Activated CD4-positive, alpha-beta memory T cell treated with anti-CD3 and anti-CD28 coated beads for 36 hours (primary cell): ENCODE results near the gene ARRB1. TPM values are rescaled to one million over a fixed set of nuclear protein-coding genes. Genes with fewer than 3 reads are reported as not detected.
A peak's percentile ranks its signal among the peaks of the same experiment; 100 is the strongest.
"Not testable (repeated sequence)": the region's sequence is repeated elsewhere in the genome, so short reads cannot be mapped to it uniquely, and the experiment has no call there.

ENCODE experiments used
- CTCF ChIA-PET: fragments of 350-600 bp; sonication (Branson Sonifier 250); formaldehyde crosslinking; loops from one replicate; lab custom pipeline; 2021; ENCODE audit warnings: antibody characterized with exemption, inconsistent platforms; lab: Charles Lee
- POLR2A ChIA-PET: fragments of 350-600 bp; sonication (Branson Sonifier 250); formaldehyde crosslinking; loops from one replicate; lab custom pipeline; 2021; ENCODE audit warnings: antibody characterized with exemption; lab: Charles Lee
- DNase-seq: peaks from one replicate; pipeline ENCODE4 v3.0.0-alpha.2; 2020
- H3K27ac Mint-ChIP-seq: one replicate; pipeline ENCODE4 v1.8.0; 2021; ENCODE audit warnings: mixed read lengths
- H3K27me3 Mint-ChIP-seq: one replicate; pipeline ENCODE4 v1.8.0; 2021; ENCODE audit warnings: mixed read lengths
- H3K36me3 Mint-ChIP-seq: one replicate; pipeline ENCODE4 v1.8.0; 2021; ENCODE audit warnings: mixed read lengths
- H3K4me1 Mint-ChIP-seq: one replicate; pipeline ENCODE4 v1.8.0; 2021; ENCODE audit warnings: low read depth, mixed read lengths
- H3K4me3 Mint-ChIP-seq: one replicate; pipeline ENCODE4 v1.8.0; 2021; ENCODE audit warnings: mild to moderate bottlenecking, mixed read lengths
- H3K9me3 Mint-ChIP-seq: one replicate; pipeline ENCODE4 v1.8.0; 2021; ENCODE audit warnings: mixed read lengths
- intact Hi-C: fragments of 100-400 bp; cut with micrococcal nuclease; formaldehyde crosslinking; loops from one replicate; pipeline ENCODE4 v1.15.1; 2023
- total RNA-seq, 2 experiments: library from RNA; stranded (reverse); gene quantifications; one replicate each; pipeline ENCODE4 v1.2.3, GENCODE V29; 2021

The ARRB1 gene
- total RNA-seq, 2 experiments from 2014 or later = 16.3 to 18.8 TPM

DNA sequence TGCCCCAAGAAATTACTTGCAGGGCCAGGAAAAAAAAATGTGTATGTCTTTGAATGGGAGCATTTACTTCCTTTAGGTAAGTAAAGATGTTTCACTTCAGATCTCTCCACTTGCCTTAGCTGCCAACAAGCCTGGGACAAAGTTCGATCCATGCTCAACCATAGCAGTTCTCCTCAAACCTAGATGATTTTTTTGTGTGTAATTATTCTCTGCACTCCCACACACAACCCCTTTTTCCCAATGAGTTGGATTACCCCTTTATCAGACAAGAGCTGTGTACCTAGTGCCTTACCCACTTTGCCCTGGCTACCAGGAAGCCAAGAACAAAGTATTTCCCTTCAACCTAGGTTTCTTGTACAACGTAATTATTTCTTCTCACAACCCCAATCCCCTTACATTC, 75.3 kb downstream of the ARRB1 start:
- Mint-ChIP-seq H3K4me1 (peaks cover 46% of the 10 kb centered on the region), H3K9me3 (no peaks in the 10 kb centered on the region)

DNA sequence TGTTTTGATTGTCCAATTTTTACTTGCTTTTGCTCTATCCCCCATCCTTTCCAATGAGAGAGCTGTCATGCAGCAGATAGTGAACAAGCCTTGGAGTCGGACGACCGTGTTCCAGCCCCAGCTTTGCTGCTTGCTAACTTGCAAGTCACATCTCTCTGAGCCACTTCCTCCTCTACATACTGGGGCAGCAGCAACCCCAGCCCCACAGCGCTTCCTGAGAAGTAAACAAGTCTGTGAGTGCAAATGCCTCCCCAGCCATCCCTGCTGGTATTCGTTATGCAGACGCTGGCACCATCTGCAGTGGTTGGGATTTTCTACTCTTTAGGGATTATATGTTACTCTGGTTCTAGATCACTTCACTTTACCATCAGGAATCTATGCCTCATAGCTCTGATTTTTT, 75.9 kb downstream of the ARRB1 start:
- CTCF ChIA-PET = interaction anchor here (1.0 to 15.2 kb wide), 9 partner anchors 28 to 253 kb away, joined by 3 to 435 read pairs (median 8); no protein-coding TSS in a partner anchor
- peak overlapping the region; percentile 98 for H3K27ac Mint-ChIP-seq
- peak; percentile 79 for DNase-seq
- no peaks in the 10 kb centered on the region for H3K9me3 Mint-ChIP-seq
- peaks cover 51% of the 10 kb centered on the region for H3K4me1 Mint-ChIP-seq
- H3K4me3 Mint-ChIP-seq = peak overlapping the region; percentile 56
- intact Hi-C loops = loop anchor here (1.0 kb wide), 1 partner anchor 109 kb away; no protein-coding TSS in a partner anchor
- POLR2A ChIA-PET = interaction anchor here (0.7 to 0.9 kb wide), 3 partner anchors 10 to 286 kb away, joined by 3 read pairs; no protein-coding TSS in a partner anchor
- H3K27me3 Mint-ChIP-seq = no peaks in the 10 kb centered on the region
- peaks cover 3% of the 10 kb centered on the region for H3K36me3 Mint-ChIP-seq

More for the DNA sequence above, 75.3 kb downstream of the ARRB1 start:
- Mint-ChIP-seq H3K27me3 (no peaks in the 10 kb centered on the region), H3K4me3 (no peak overlapping the region), H3K27ac (peak overlapping the region; percentile 98), H3K36me3 (peaks cover 3% of the 10 kb centered on the region)
- POLR2A ChIA-PET = interaction anchor here (0.8 kb wide), 1 partner anchor 287 kb away, joined by 3 read pairs; no protein-coding TSS in a partner anchor
- CTCF ChIA-PET = interaction anchor here (1.8 to 15.2 kb wide), 6 partner anchors 28 to 254 kb away, joined by 5 to 435 read pairs (median 16); no protein-coding TSS in a partner anchor
- intact Hi-C loops = no loop called here
- peak; percentile 3 for DNase-seq

DNA sequence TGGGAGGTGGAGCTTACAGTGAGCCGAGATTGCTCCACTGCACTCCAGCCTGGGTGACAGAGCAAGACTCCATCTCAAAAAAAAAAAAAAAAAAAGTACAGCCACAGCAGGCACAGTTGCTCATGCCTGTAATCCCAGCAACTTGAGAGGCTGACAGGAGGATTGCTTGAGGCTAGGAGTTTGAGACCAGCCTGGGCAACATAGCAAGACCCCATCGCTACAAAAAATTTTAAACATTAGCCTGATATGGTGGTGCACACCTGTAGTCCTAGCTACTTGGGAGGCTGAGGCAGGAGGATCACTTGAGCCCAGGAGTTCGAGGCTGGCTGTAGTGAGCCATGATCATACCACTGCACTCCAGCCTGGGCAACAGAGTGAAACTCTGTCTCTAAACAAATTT, 76.7 kb downstream of the ARRB1 start:
- H3K4me3 Mint-ChIP-seq, H3K36me3 Mint-ChIP-seq, DNase-seq, H3K9me3 Mint-ChIP-seq, H3K27me3 Mint-ChIP-seq: not testable (repeated sequence)
- Mint-ChIP-seq H3K27ac (peak overlapping the region; percentile 5), H3K4me1 (peaks cover 47% of the 10 kb centered on the region)
- CTCF ChIA-PET = interaction anchor here (1.6 to 15.2 kb wide), 5 partner anchors 27 to 130 kb away, joined by 5 to 435 read pairs (median 24); no protein-coding TSS in a partner anchor
- POLR2A ChIA-PET = interaction anchor here (0.6 kb wide), 1 partner anchor 135 kb away, joined by 3 read pairs; no protein-coding TSS in a partner anchor
- intact Hi-C loops = loop anchor here (1.0 kb wide), 1 partner anchor 110 kb away; no protein-coding TSS in a partner anchor

DNA sequence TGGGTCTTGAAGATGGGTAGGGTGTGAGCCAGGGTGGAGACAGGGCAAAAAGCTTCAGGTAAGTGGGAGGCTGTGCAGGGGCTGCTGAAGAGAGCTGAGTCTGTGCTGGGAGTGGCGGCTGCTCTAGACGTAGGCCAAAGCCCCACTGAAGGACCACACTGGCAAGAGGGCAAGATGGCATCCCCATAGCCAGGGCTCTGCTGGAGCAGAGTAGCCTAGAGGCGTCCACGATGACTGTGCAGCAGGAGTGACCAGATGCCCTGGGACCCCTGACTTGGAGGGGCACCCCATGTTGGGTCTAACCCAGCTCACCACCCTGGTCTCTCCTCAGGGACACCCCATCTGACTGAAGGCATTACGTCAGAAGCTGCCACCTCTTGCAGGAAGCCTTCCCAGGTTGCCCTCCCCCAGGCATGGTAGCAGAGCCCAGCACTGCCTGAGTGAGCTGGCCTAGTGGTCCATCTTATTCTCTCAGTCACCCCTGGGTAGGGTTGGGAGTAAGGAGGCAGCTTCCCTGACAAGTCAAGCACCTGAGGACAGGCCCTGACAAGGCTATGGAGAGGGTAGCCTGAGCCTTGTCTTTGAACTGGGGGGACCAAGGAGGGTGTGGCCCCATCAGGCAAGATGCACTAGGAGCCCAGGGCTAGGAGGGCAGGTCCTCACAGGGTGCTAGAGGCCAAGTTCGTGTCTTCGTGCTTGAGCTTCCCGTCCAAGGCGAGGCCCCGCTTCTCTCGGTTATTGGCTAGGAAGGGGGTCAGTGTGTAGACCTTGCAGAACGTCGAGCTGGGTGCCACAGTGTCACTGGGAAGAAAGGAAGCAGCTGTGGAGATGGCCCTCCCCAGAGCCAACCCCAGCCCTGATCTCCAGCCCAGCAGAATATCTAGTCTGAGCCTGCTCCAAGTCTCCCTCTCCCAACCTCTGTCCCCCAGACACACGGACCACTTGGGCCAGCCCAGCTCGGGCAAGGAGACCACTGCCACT, 77.8 kb downstream of the ARRB1 start:
- ChIA-PET CTCF (interaction anchor here (2.6 to 15.2 kb wide), 3 partner anchors 26 to 112 kb away, joined by 9 to 435 read pairs (median 28); no protein-coding TSS in a partner anchor), POLR2A (no interaction called here)
- H3K9me3 Mint-ChIP-seq = no peaks in the 10 kb centered on the region
- intact Hi-C loops = no loop called here
- H3K4me1 Mint-ChIP-seq = peaks cover 44% of the 10 kb centered on the region
- H3K27ac Mint-ChIP-seq = peak overlapping the region; percentile 68
- H3K4me3 Mint-ChIP-seq = no peak overlapping the region
- peak; percentile 8 for DNase-seq
- no peaks in the 10 kb centered on the region for H3K27me3 Mint-ChIP-seq
- H3K36me3 Mint-ChIP-seq = no peaks in the 10 kb centered on the region

DNA sequence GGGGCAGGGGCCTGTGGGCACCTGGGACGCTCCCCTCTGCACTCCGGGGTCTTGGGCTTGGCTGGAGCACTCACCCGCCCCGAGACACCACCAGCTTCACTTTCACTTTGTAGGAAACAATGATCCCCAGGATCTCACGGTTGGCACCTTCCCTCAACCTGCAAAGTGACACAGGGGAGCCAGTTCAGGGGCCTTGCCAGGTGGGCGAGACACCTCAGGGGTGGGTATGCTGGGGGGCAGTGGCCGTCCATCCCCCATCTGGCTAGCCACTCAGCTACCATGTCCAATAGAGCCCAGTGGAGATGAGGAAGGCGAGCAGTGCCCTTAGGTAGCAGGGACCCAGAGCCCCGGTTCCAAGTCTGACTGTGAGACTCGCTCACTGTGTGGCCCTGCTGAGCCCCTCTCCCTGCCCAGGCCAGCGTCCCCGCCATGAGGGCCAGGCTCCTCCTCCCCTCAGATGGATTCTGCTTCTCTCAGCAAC, 78.6 kb downstream of the ARRB1 start:
- Mint-ChIP-seq H3K4me1 (peaks cover 44% of the 10 kb centered on the region), H3K9me3 (no peaks in the 10 kb centered on the region), H3K27ac (no peak overlapping the region), H3K27me3 (no peaks in the 10 kb centered on the region), H3K4me3 (no peak overlapping the region), H3K36me3 (peaks cover 2% of the 10 kb centered on the region)
- no peak for DNase-seq
- POLR2A ChIA-PET = no interaction called here
- CTCF ChIA-PET = interaction anchor here (0.6 to 15.2 kb wide), 7 partner anchors 7 to 343 kb away, joined by 3 to 435 read pairs (median 9); no protein-coding TSS in a partner anchor
- intact Hi-C loops = no loop called here

DNA sequence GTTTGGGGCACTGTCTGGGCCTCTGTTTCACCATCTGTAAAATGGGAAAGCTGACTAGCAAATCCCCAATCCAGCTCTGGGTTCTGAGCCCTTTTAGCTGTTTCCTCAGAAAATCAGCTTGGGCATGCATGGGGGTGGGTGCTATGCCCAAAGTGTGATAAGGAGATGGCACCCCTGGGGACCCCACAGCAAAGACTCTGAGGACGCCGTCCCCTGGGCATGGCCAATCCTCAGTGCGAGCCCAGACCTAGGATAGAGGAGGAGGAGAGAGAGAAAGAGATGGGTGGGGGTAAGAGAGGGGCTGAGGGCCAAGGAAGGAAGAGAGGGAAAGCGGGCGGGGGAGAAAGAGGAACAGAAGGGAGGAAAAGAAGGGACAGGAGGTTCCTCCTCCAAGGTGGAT, 79.1 kb downstream of the ARRB1 start:
- Mint-ChIP-seq H3K4me3 (no peak overlapping the region), H3K27ac (no peak overlapping the region), H3K9me3 (no peaks in the 10 kb centered on the region), H3K4me1 (peaks cover 43% of the 10 kb centered on the region), H3K27me3 (no peaks in the 10 kb centered on the region), H3K36me3 (peaks cover 2% of the 10 kb centered on the region)
- POLR2A ChIA-PET = no interaction called here
- CTCF ChIA-PET = interaction anchor here (0.6 to 15.2 kb wide), 7 partner anchors 8 to 343 kb away, joined by 3 to 435 read pairs (median 9); no protein-coding TSS in a partner anchor
- DNase-seq = no peak
- intact Hi-C loops = no loop called here

DNA sequence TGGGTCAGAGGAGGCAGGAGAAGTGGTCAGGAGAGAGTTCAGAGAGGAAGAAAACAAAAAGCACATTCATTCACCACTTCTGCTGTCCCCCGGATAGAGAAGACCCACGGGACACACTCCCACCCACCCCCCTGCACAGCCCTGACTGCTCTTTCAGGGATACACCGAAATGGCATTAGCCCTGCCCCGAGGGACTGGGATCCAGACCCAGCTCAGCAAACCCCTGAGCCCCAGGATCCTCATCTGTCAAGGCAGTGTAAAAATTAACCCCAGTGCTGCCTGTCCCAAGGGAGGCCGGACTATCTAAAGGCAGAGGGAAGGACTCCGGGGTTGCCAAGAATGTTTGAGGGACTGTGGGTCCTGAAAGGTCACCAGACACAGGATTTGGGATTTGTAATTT, 79.7 kb downstream of the ARRB1 start:
- Mint-ChIP-seq H3K36me3 (peaks cover 2% of the 10 kb centered on the region), H3K4me3 (no peak overlapping the region), H3K9me3 (no peaks in the 10 kb centered on the region), H3K27me3 (no peaks in the 10 kb centered on the region), H3K27ac (no peak overlapping the region), H3K4me1 (peaks cover 40% of the 10 kb centered on the region)
- POLR2A ChIA-PET = no interaction called here
- no peak for DNase-seq
- intact Hi-C loops = no loop called here
- CTCF ChIA-PET = interaction anchor here (0.9 to 15.2 kb wide), 11 partner anchors 8 to 342 kb away, joined by 3 to 435 read pairs (median 6); no protein-coding TSS in a partner anchor

DNA sequence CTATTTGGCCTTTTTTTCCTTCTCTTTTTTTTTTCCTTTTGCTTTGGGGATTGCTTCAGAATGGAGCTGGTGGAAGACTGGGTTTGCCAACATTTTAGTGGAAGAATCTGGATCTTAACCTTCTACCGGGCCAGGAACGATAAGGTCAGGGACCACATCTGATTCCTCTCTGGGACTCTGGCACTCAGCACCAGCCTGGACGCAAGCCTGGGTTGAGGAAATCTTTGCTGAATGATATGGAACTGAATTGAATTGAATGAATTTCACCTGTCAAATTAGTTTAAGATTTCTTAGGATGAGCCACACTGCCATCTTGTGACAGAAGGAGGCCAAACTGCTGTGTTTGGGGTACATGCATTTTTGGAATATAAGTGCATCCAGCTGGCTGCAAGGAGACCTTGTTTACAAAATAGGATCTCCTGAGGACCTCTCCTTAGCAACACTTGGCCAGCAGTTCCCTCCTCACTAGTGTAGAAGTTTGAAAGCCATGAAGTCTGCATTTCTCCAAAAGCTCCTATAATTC, 80.5 kb downstream of the ARRB1 start:
- H3K4me1 Mint-ChIP-seq = peaks cover 32% of the 10 kb centered on the region
- POLR2A ChIA-PET = interaction anchor here (0.7 kb wide), 1 partner anchor 338 kb away, joined by 4 read pairs; no protein-coding TSS in a partner anchor
- CTCF ChIA-PET = interaction anchor here (0.6 to 15.2 kb wide), 12 partner anchors 9 to 1460 kb away, joined by 3 to 435 read pairs (median 4); no protein-coding TSS in a partner anchor
- H3K27me3 Mint-ChIP-seq = no peaks in the 10 kb centered on the region
- H3K9me3 Mint-ChIP-seq = no peaks in the 10 kb centered on the region
- no peak overlapping the region for H3K4me3 Mint-ChIP-seq
- intact Hi-C loops = no loop called here
- H3K36me3 Mint-ChIP-seq = peaks cover 2% of the 10 kb centered on the region
- DNase-seq = no peak
- H3K27ac Mint-ChIP-seq = no peak overlapping the region

DNA sequence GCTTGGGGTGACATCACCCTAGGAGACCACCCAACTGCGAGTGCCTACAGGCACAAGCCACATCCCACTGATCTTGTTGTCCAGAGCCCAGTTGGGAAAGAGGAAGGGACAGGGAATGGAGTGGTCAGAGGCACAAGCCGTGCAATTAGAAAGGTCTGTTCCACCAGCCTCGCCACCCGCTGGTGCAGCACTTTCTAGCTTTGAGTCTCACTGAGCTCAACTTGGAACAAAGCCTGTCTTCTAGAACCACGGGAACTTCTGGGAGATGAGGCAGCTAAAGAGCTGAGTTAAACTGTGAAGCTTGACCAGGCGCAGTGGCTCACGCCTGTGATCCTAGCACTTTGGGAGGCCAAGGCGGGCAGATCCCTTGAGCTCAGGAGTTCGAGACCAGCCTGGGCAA, 81.6 kb downstream of the ARRB1 start:
- Mint-ChIP-seq H3K4me1 (peaks cover 24% of the 10 kb centered on the region), H3K27me3 (no peaks in the 10 kb centered on the region), H3K27ac (no peak overlapping the region), H3K36me3 (peaks cover 2% of the 10 kb centered on the region), H3K9me3 (no peaks in the 10 kb centered on the region), H3K4me3 (no peak overlapping the region)
- intact Hi-C loops = no loop called here
- ChIA-PET POLR2A (no interaction called here), CTCF (interaction anchor here (0.8 to 15.2 kb wide), 8 partner anchors 10 to 1461 kb away, joined by 3 to 435 read pairs (median 6); no protein-coding TSS in a partner anchor)
- DNase-seq = no peak

DNA sequence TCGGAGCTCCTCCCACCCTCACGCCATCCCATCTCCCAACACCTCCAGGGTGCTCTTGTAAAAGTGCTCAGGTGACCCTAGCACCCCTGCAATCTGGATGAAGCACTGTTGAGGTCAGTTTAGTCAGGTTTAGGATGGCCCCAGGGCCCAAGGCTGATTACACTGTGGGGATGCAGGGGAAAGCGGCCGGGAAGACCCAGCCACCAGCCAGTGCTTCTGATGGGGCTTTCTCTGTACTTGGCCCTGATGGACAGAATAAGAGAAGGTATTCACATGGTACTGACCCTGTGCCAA, 82.1 kb downstream of the ARRB1 start:
- POLR2A ChIA-PET = no interaction called here
- peaks cover 2% of the 10 kb centered on the region for H3K36me3 Mint-ChIP-seq
- H3K4me3 Mint-ChIP-seq = no peak overlapping the region
- no peaks in the 10 kb centered on the region for H3K9me3 Mint-ChIP-seq
- no peak for DNase-seq
- H3K4me1 Mint-ChIP-seq = peaks cover 29% of the 10 kb centered on the region
- intact Hi-C loops = no loop called here
- CTCF ChIA-PET = interaction anchor here (0.8 to 3.0 kb wide), 4 partner anchors 10 to 129 kb away, joined by 3 to 22 read pairs (median 5); no protein-coding TSS in a partner anchor
- no peak overlapping the region for H3K27ac Mint-ChIP-seq
- H3K27me3 Mint-ChIP-seq = no peaks in the 10 kb centered on the region

DNA sequence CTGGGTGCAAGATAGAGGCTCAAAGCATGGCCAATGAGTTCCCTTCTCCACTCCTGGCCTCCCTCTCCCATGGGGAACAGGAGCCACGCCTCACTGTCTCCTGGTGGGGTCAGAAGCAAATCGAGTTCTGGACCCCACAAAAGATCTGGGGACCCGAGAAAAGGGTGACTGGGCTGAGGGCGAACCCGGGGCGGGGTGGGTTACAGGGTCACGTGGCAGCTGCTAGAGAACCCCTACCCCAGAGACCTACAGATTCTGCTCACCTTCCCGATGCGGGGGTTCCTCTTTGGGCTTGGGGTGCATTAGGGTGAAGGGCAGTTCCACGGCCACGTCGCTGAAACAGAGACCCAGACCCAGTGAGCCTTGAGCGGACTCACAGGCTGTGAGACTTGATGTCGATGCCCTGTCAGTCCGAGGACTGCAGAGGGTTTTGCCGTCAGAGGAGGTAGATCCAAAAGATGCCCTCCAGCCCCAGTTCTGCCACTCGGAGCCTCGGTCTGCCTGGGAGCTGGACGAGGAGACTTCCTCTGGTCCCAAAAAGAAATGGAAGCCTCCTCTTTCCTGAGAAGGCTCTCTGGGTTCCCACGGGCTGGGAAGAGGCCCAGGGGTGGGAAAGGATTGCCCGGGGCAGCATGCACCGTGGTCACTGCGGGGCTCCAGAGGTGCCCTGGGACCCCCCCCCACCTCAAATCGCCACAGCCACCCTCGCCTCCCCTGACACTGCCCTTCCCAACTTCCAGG, 82.7 kb downstream of the ARRB1 start:
- no peaks in the 10 kb centered on the region for H3K27me3 Mint-ChIP-seq
- ChIA-PET CTCF (interaction anchor here (0.8 to 3.0 kb wide), 4 partner anchors 11 to 128 kb away, joined by 3 to 22 read pairs (median 5); no protein-coding TSS in a partner anchor), POLR2A (no interaction called here)
- no peak overlapping the region for H3K27ac Mint-ChIP-seq
- H3K36me3 Mint-ChIP-seq = peaks cover 2% of the 10 kb centered on the region
- intact Hi-C loops = no loop called here
- no peak for DNase-seq
- H3K4me3 Mint-ChIP-seq = no peak overlapping the region
- H3K4me1 Mint-ChIP-seq = peaks cover 30% of the 10 kb centered on the region
- H3K9me3 Mint-ChIP-seq = no peaks in the 10 kb centered on the region
